T-helper 22 cell (primary cell): ENCODE measurements around the gene HOXD11.

Experiments
- DNase-seq: peaks from one replicate; pipeline ENCODE4 v3.0.0-alpha.2; 2020; ENCODE audit warnings: low read depth

HOXD11 gene

GRCh38 chr2:176132205-176133171 lies 25.4 kb downstream of the HOXD11 start:
- DNase-seq = no peak

DNA sequence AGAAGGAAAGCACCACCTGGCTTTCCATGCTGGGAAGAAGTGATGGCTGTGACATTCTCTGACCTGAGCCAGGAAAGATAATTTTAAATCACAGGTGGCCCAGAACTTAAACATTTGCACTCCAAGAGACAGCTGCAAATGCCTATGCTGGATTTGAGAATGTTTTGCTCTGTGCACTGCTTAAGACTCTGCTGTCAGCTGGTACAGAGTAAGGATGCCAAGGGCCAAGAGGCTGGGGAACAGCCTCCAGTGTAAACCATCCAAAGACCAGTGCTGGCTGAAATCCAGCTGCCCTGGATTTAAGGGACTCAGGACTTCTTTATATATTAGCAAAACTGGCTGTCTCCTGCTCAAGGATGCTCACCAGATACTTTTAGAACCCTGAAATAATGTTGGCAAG lies 26.3 kb downstream of the HOXD11 start:
- no peak for DNase-seq

DNA sequence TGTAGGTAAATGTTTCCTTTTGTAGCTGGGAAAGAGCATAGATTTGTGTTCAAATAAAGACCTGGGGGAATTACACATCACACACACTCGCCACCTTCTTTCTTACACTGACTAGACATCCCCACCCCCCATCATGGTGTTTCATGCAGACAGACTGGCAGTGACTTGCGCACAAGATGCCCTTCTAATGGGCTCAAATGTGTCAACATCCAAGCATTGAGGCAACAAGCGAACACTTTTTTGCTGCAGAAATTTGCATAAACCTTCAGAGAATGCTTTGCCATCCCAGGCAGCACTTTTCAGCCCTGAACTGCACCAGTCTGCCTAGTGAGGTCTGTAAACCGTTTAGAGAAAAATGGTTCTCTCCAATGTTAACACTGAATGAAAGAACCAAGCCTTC lies 27.0 kb downstream of the HOXD11 start:
- no peak for DNase-seq

- DNase-seq = no peak
Observed at GRCh38 chr2:176135035-176135440, 28.0 kb downstream of the HOXD11 start.

DNA sequence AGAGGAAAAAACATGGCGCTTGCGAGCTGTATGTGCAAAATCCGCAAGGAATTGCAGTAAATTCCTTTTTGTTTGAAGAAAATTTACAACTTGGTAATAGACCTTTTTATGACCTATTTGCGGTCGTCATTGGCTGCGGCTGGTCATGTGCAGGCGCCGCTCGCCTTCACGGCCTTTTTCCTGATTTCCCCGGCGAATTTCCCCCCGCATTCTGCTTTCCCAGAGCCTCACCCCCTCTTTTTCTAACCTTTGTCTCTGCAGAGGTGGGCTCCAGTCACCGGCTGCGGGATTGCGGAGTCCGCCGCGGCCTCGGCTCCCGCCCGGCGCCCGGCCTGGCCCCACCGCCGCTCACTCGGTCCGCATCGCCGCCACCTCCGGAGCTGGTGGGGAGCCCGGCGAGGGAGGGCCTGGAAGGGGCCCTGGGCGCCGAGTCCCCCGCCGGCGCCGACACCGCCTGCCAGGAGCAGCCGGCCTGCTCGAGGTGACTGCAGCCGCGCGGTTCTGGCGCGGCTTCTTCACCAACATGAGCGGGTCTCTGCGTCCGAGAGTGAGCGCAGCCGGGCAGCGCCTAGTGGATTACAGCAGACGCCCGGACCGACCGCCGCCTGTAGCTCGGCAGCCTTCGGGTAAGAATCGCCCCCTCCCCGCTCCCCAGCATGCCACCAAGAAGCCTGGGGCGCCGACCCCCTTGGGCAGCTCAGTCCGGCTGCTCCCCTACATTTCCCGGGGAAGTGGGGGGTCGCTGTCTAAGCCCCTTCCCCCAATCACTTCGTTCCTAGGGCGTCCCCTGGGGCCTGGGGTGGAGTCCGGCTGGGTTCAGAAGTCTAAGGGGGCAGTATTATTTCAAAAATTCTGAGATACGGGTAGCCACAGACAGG lies 29.5 kb downstream of the HOXD11 start:
- no peak for DNase-seq

GRCh38 chr2:176137252-176137580 lies 30.1 kb downstream of the HOXD11 start:
- DNase-seq = no peak

DNA sequence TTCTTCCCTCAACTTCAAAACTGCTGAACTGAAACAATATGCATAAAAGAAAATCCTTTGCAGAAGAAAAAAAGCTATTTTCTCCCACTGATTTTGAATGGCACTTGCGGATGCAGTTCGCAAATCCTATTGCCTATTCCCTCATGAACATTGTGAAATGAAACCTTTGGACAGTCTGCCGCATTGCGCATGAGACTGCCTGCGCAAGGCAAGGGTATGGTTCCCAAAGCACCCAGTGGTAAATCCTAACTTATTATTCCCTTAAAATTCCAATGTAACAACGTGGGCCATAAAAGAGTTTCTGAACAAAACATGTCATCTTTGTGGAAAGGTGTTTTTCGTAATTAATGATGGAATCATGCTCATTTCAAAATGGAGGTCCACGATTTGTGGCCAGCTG lies 30.8 kb downstream of the HOXD11 start:
- DNase-seq = no peak

- DNase-seq = no peak
Observed at GRCh38 chr2:176138526-176138922, 31.4 kb downstream of the HOXD11 start.

- no peak for DNase-seq
Observed at GRCh38 chr2:176138923-176139660, 32.0 kb downstream of the HOXD11 start.

- no peak for DNase-seq
Observed at GRCh38 chr2:176139661-176140512, 32.8 kb downstream of the HOXD11 start.

DNA sequence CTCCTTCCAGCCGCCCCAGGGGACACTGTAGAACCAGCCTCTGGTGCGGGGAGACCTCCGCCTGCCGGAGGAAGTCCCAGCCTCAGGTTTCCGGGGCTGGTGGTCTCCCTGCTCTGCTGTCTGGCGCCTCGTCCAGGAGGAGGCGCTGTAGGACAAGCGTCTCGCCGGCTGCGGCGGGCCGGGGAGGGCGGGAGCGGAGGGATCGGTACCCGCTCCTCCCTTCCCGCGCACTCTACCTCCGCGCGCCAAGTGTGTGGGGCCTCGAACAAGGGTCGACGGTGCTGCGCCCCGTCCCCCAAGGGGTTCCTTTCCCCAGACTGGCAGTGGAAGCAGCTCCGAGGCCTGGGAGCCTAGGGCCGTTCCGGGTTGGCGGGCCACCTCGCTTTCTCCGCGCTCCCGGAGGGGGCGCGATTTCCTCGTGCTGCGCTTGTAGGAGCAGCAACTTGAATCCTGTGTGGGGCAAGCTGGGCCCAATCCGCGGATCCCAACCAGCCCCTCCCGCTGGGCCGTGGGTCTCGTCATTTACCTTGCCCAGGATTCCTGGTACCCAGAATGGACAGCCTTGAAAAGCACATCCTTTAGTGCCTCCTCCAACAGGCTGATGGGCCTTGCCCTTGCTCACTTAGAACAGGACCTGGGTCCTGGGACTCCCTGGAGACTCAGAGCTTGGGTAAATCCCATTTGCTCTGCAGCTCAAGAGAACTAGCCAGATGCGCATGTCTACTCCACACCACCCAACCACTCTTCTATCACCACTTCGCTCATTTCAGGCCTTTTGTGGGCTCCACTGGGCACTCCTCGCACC lies 33.6 kb downstream of the HOXD11 start:
- peak; percentile 11 for DNase-seq

DNA sequence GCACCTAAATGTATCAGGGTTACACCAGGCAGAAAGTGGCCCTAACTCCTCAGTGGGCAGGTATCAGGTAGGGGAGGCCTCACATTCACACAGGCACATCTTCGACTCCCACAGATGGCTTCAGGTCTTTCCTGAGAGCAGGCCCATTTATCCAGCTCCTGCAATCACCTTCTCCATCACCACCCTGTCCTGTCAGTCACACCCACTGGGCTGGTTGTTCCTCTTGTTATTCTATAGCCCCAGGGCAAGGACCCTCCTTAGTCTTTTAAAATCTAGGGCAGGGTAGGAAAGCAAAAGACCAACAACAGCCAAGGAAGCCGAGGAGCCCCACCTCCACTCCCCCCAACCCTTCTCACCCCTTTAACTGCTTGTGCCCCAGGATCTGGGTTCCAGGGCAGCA lies 35.2 kb downstream of the HOXD11 start:
- DNase-seq = no peak

DNA sequence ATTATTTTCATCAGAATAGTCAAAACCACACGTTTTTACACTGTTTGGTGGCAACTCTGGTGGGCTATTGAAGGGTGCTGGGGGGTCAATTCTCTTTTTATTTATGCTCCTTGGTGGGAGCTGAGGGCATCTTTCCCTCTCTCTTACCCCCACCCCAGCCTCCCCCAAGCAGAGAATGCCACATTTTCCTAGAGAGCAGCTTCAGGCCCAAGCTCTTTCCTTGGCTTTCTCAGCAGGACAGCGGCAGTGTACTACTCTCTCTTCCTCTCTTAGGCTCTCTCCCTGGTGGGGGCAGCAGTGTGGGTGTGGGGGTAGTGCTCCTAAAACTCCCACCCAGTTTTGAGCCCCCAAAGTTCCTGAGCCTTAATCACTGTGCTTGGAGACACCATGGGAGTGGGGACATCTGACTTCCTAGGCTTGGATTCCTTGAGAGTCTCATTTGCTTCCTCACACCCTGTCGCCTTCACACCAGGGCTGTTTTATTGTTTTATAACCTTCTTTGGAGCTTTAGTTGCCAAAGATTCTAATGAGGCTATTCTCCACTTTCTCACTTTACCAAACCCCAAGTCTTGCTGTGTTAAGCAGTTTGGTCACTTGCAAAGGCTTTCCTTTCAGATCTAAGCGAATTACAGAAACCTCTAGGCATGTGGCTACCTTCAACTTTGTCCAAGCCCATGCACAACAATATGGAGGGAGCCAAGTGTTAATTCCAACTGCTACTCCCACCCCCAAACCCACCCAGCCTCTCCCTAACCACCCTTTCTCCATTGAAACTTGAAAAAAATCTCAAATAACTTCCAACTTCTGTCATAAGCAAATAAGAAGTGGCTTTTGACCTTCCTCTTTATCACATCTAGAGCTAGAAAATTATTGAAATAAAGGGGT lies 38.2 kb downstream of the HOXD11 start:
- no peak for DNase-seq

DNA sequence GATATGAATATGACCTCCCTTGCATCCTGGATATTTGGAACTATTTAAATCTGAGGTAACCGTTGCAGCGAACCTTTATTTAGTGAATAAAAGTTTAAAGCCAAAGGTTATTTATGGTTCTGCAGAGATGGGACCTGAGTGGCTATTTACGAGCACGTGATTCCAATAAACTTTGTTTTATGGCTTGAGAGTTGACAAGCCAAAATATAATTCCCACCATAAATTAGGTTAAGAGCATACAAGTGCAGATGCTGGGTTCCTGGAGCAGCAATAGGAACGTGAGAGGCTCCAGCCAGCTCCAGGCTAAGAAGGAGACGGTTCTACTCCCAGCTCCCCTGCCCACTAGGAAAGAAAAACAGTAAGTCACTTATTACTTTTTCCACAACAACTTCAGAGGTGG lies 39.0 kb downstream of the HOXD11 start:
- no peak for DNase-seq

DNA sequence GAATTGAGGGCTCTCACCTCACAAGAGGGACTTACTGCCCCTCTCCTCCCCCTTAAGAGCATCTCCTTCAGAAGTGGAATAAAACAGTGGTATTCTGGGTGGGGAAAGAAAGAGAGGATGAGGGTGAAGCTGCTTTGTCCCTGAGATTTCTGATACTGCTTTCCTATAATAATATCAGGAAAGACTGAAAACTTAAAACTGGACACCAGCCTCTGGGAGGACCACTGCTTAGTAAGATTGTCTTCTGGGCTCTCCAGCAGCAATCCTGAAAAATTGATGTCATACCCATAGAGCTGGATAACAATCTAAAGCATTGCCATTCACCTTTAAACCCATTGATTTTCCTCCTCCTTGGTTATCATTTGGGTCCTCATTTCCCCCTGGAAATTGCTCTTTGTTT lies 39.6 kb downstream of the HOXD11 start:
- no peak for DNase-seq

DNA sequence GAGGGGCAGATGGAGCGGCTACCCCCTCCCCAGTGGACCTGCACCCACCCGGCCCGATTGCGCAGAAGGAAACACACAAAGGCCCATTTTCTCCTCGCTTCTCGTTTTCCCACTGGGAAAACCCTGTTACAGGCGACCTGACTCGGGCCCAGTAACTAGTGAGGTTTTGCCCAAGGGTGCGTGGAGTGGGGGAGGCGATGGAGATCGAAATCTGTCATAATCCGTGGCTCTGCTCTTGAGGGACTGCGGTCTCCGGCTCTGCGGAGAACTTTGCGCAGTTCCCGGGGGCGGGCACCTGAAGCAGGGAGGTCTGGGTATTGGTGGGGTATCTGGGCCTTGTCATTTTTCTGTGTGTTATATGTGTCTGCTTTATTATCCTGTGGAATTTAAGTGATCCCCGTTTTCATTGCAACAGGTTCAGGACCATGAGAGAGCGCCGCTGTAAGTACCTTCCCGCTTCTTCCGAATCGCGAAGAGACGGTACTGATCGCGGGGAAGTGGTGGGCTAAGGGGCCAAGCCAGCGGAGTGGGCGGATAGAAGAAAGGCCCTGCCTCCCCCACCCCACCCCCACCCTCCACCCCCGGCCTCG lies 40.2 kb downstream of the HOXD11 start:
- DNase-seq = no peak

- no peak for DNase-seq
Observed at GRCh38 chr2:176147800-176148496, 40.9 kb downstream of the HOXD11 start.

DNA sequence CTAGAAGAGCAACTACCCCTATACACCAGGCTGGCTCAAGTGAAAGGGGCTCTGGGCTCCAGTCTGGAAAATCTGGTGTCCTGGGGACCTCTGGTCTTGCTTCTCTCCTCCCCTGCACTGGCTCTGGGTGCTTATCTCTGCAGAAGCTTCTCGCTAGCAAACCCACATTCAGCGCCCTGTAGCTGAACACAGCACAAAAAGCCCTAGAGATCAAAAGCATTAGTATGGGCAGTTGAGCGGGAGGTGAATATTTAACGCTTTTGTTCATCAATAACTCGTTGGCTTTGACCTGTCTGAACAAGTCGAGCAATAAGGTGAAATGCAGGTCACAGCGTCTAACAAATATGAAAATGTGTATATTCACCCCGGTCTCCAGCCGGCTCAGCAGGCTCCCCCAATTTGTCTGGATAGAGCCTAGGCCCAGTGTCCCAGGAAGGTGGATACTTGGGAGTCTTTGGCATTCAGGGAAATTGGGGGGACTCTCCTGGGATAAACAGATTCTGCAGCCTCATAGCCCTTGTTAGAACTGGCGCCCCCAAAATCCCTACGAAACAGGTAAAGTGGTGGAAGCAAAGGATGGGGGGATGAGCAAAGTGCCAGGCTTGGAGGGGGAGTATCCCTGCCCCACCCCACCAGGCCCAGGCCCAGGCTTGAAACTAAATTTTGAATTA lies 41.8 kb downstream of the HOXD11 start:
- DNase-seq = no peak
